Activated CD8-positive, alpha-beta T cell treated with anti-CD3 and anti-CD28 coated beads, Interleukin-2, amount 10 ng/mL, durations not matched to agents 7 days and 5 days (primary cell): Measurements from ENCODE around the gene GBP5. TPM values are rescaled to one million over a fixed set of nuclear protein-coding genes. Genes with fewer than 3 reads are reported as not detected.
"Not testable (repeated sequence)": the region's sequence is repeated elsewhere in the genome, so short reads cannot be mapped to it uniquely, and the experiment has no call there.

Experiments used
- ATAC-seq: fragments of 150-1000 bp; cut with Tn5 transposase; one replicate; pipeline ENCODE4 v1.10.0; 2021; ENCODE audit warnings: moderate library complexity
- CTCF ChIA-PET: fragments of 350-600 bp; sonication (Branson Sonifier 250); formaldehyde crosslinking; loops from one replicate; lab custom pipeline; 2021; ENCODE audit warnings: antibody characterized with exemption; lab: Charles Lee
- POLR2A ChIA-PET: fragments of 350-600 bp; sonication (Branson Sonifier 250); formaldehyde crosslinking; loops from one replicate; lab custom pipeline; 2021; ENCODE audit warnings: antibody characterized with exemption; lab: Charles Lee
- DNase-seq: peaks from one replicate; pipeline ENCODE4 v3.0.0-alpha.2; 2020
- H3K27ac Mint-ChIP-seq: one replicate; pipeline ENCODE4 v1.8.0; 2021; ENCODE audit warnings: mild to moderate bottlenecking, mixed read lengths
- H3K27me3 Mint-ChIP-seq: one replicate; pipeline ENCODE4 v1.8.0; 2021; ENCODE audit warnings: low read depth, mixed read lengths
- H3K36me3 Mint-ChIP-seq: one replicate; pipeline ENCODE4 v1.8.0; 2021; ENCODE audit warnings: low read depth, mixed read lengths
- H3K4me1 Mint-ChIP-seq: one replicate; pipeline ENCODE4 v1.8.0; 2021; ENCODE audit warnings: low read depth, mixed read lengths
- H3K4me3 Mint-ChIP-seq: one replicate; pipeline ENCODE4 v1.8.0; 2021; ENCODE audit warnings: mild to moderate bottlenecking, mixed read lengths
- H3K9me3 Mint-ChIP-seq: one replicate; pipeline ENCODE4 v1.8.0; 2022; ENCODE audit warnings: mixed read lengths; ENCODE audit not compliant: insufficient read depth
- total RNA-seq, 2 experiments: library from RNA; stranded (reverse); gene quantifications; one replicate each; pipeline ENCODE4 v1.2.3, GENCODE V29; 2021

The GBP5 gene
- total RNA-seq, 2 experiments from 2014 or later = 261 TPM

GRCh38 chr1:89284078-89284763 is 11.6 kb upstream of the GBP5 start:
- not testable (repeated sequence) for H3K27me3 Mint-ChIP-seq, H3K4me3 Mint-ChIP-seq, DNase-seq, ATAC-seq, H3K27ac Mint-ChIP-seq
- Mint-ChIP-seq H3K4me1 (peaks cover 87% of the 10 kb centered on the region), H3K36me3 (peaks cover 66% of the 10 kb centered on the region), H3K9me3 (peaks cover 17% of the 10 kb centered on the region)
- ChIA-PET CTCF (interaction anchor here (0.8 to 6.0 kb wide), 3 partner anchors 9 to 27 kb away, joined by 3 to 47 read pairs (median 3); partner anchors contain the start of gene GBP5), POLR2A (interaction anchor here (1.1 to 6.5 kb wide), 4 partner anchors 12 to 157 kb away, joined by 3 to 156 read pairs (median 17); partner anchors contain the start of genes GBP2 and GBP5)

- ATAC-seq (no peak), DNase-seq (no peak)
- H3K27me3 Mint-ChIP-seq = no peaks in the 10 kb centered on the region
- H3K27ac Mint-ChIP-seq = no peak overlapping the region
- H3K36me3 Mint-ChIP-seq = peaks cover 51% of the 10 kb centered on the region
- peaks cover 82% of the 10 kb centered on the region for H3K4me1 Mint-ChIP-seq
- CTCF ChIA-PET = interaction anchor here (1.1 to 1.4 kb wide), 2 partner anchors 14 to 78 kb away, joined by 3 to 4 read pairs; no protein-coding TSS in a partner anchor
- POLR2A ChIA-PET = interaction anchor here (0.7 to 1.4 kb wide), 2 partner anchors 8 to 29 kb away, joined by 3 to 9 read pairs; partner anchors contain the start of gene GBP5
- no peak overlapping the region for H3K4me3 Mint-ChIP-seq
- H3K9me3 Mint-ChIP-seq = peaks cover 5% of the 10 kb centered on the region
These were observed 8.1 kb upstream of the GBP5 start for GRCh38 chr1:89280766-89281165.

- CTCF ChIA-PET = interaction anchor here (0.9 kb wide), 1 partner anchor 32 kb away, joined by 3 read pairs; no protein-coding TSS in a partner anchor
- Mint-ChIP-seq H3K9me3 (peaks cover 5% of the 10 kb centered on the region), H3K4me1 (peaks cover 82% of the 10 kb centered on the region), H3K4me3 (peak overlapping the region; percentile 27), H3K27ac (peak overlapping the region; percentile 88), H3K36me3 (peaks cover 42% of the 10 kb centered on the region), H3K27me3 (no peaks in the 10 kb centered on the region)
- POLR2A ChIA-PET = interaction anchor here (1.2 to 2.3 kb wide), 2 partner anchors 8 to 32 kb away, joined by 3 to 11 read pairs; no protein-coding TSS in a partner anchor
- ATAC-seq (peak; percentile 74), DNase-seq (peak; percentile 54)
These were observed 6.4 kb upstream of the GBP5 start for GRCh38 chr1:89279011-89279466.

GRCh38 chr1:89277725-89278124 is 5.1 kb upstream of the GBP5 start:
- DNase-seq (no peak), ATAC-seq (no peak)
- POLR2A ChIA-PET = interaction anchor here (1.2 to 2.3 kb wide), 3 partner anchors 9 to 79 kb away, joined by 3 to 11 read pairs (median 4); partner anchors contain the start of gene GBP4
- Mint-ChIP-seq H3K9me3 (no peaks in the 10 kb centered on the region), H3K36me3 (peaks cover 39% of the 10 kb centered on the region), H3K4me3 (no peak overlapping the region), H3K27me3 (no peaks in the 10 kb centered on the region), H3K4me1 (peaks cover 82% of the 10 kb centered on the region), H3K27ac (peak overlapping the region; percentile 88)
- CTCF ChIA-PET = interaction anchor here (6.9 to 11.1 kb wide), 2 partner anchors 8 to 83 kb away, joined by 47 to 167 read pairs; partner anchors contain the start of gene GBP6

GRCh38 chr1:89276690-89277089 is 4.0 kb upstream of the GBP5 start:
- DNase-seq (no peak), ATAC-seq (no peak)
- Mint-ChIP-seq H3K9me3 (no peaks in the 10 kb centered on the region), H3K27me3 (no peaks in the 10 kb centered on the region), H3K27ac (no peak overlapping the region), H3K36me3 (peaks cover 41% of the 10 kb centered on the region), H3K4me1 (peaks cover 75% of the 10 kb centered on the region), H3K4me3 (no peak overlapping the region)
- CTCF ChIA-PET = interaction anchor here (1.0 to 11.1 kb wide), 4 partner anchors 9 to 84 kb away, joined by 3 to 167 read pairs (median 28); partner anchors contain the start of genes GBP4 and GBP6
- POLR2A ChIA-PET = interaction anchor here (2.3 to 9.0 kb wide), 2 partner anchors 9 to 10 kb away, joined by 11 to 156 read pairs; no protein-coding TSS in a partner anchor

- peak overlapping the region; percentile 80 for H3K4me3 Mint-ChIP-seq
- peaks cover 54% of the 10 kb centered on the region for H3K36me3 Mint-ChIP-seq
- ChIA-PET CTCF (interaction anchor here (0.8 to 11.1 kb wide), 9 partner anchors 11 to 291 kb away, joined by 3 to 167 read pairs (median 9); partner anchors contain the start of genes GBP4 and GBP6), POLR2A (interaction anchor here (0.6 to 9.0 kb wide), 12 partner anchors 8 to 253 kb away, joined by 3 to 156 read pairs (median 4); partner anchors contain the start of gene GBP4)
- DNase-seq = no peak
- peaks cover 59% of the 10 kb centered on the region for H3K4me1 Mint-ChIP-seq
- peak overlapping the region; percentile 96 for H3K27ac Mint-ChIP-seq
- H3K9me3 Mint-ChIP-seq = no peaks in the 10 kb centered on the region
- no peaks in the 10 kb centered on the region for H3K27me3 Mint-ChIP-seq
- peak; percentile 36 for ATAC-seq
These were observed 1.8 kb upstream of the GBP5 start for GRCh38 chr1:89274411-89274857.

GRCh38 chr1:89273324-89273778 is 691 bp upstream of the GBP5 start:
- peaks cover 62% of the 10 kb centered on the region for H3K36me3 Mint-ChIP-seq
- H3K27me3 Mint-ChIP-seq = no peaks in the 10 kb centered on the region
- H3K4me3 Mint-ChIP-seq = peak overlapping the region; percentile 96
- POLR2A ChIA-PET = interaction anchor here (0.9 to 9.0 kb wide), 18 partner anchors 8 to 331 kb away, joined by 3 to 156 read pairs (median 8); partner anchors contain the start of genes GBP4 and GBP6
- CTCF ChIA-PET = interaction anchor here (1.6 to 11.1 kb wide), 9 partner anchors 13 to 188 kb away, joined by 4 to 167 read pairs (median 10); partner anchors contain the start of genes GBP4 and GBP6
- DNase-seq (no peak), ATAC-seq (peak; percentile 16)
- no peaks in the 10 kb centered on the region for H3K9me3 Mint-ChIP-seq
- peak overlapping the region; percentile 98 for H3K27ac Mint-ChIP-seq
- H3K4me1 Mint-ChIP-seq = peaks cover 61% of the 10 kb centered on the region

GRCh38 chr1:89271341-89272015 is 1.2 kb downstream of the GBP5 start:
- peaks cover 61% of the 10 kb centered on the region for H3K4me1 Mint-ChIP-seq
- H3K27ac Mint-ChIP-seq = peak overlapping the region; percentile 98
- H3K27me3 Mint-ChIP-seq = no peaks in the 10 kb centered on the region
- no peaks in the 10 kb centered on the region for H3K9me3 Mint-ChIP-seq
- ATAC-seq = no peak
- DNase-seq = no peak
- peaks cover 71% of the 10 kb centered on the region for H3K36me3 Mint-ChIP-seq
- POLR2A ChIA-PET = interaction anchor here (0.8 to 9.0 kb wide), 21 partner anchors 10 to 337 kb away, joined by 3 to 156 read pairs (median 7); partner anchors contain the start of genes GBP1, GBP3, GBP4 and GBP6
- H3K4me3 Mint-ChIP-seq = peak overlapping the region; percentile 96
- CTCF ChIA-PET = interaction anchor here (0.9 to 11.1 kb wide), 13 partner anchors 12 to 359 kb away, joined by 3 to 167 read pairs (median 7); partner anchors contain the start of genes GBP4 and GBP6

GRCh38 chr1:89270423-89270822 is 2.2 kb downstream of the GBP5 start:
- CTCF ChIA-PET = interaction anchor here (0.8 to 11.1 kb wide), 10 partner anchors 11 to 360 kb away, joined by 3 to 167 read pairs (median 3); partner anchors contain the start of genes GBP4 and GBP6
- DNase-seq (no peak), ATAC-seq (no peak)
- H3K27me3 Mint-ChIP-seq = no peaks in the 10 kb centered on the region
- POLR2A ChIA-PET = interaction anchor here (0.7 to 9.0 kb wide), 11 partner anchors 10 to 338 kb away, joined by 3 to 156 read pairs (median 11); partner anchors contain the start of genes GBP1, GBP3 and GBP4
- H3K4me1 Mint-ChIP-seq = peaks cover 60% of the 10 kb centered on the region
- peaks cover 81% of the 10 kb centered on the region for H3K36me3 Mint-ChIP-seq
- peak overlapping the region; percentile 96 for H3K4me3 Mint-ChIP-seq
- H3K9me3 Mint-ChIP-seq = no peaks in the 10 kb centered on the region
- peak overlapping the region; percentile 79 for H3K27ac Mint-ChIP-seq

- H3K4me1 Mint-ChIP-seq = peaks cover 54% of the 10 kb centered on the region
- POLR2A ChIA-PET = interaction anchor here (0.8 to 9.0 kb wide), 6 partner anchors 9 to 339 kb away, joined by 3 to 156 read pairs (median 30); partner anchors contain the start of gene GBP3
- H3K27ac Mint-ChIP-seq = peak overlapping the region; percentile 71
These were observed 3.4 kb downstream of the GBP5 start for GRCh38 chr1:89269277-89269676.

More at GRCh38 chr1:89269277-89269676, 3.4 kb downstream of the GBP5 start:
- CTCF ChIA-PET = interaction anchor here (0.6 to 11.1 kb wide), 6 partner anchors 15 to 285 kb away, joined by 3 to 167 read pairs (median 3); partner anchors contain the start of genes GBP4 and GBP6
- H3K4me3 Mint-ChIP-seq = peak overlapping the region; percentile 96
- peaks cover 88% of the 10 kb centered on the region for H3K36me3 Mint-ChIP-seq
- no peak for DNase-seq
- no peaks in the 10 kb centered on the region for H3K27me3 Mint-ChIP-seq
- H3K9me3 Mint-ChIP-seq = no peaks in the 10 kb centered on the region
- ATAC-seq = no peak
